Fibroblast of pulmonary artery (primary cell): ENCODE measurements around the gene SPTBN1.
"Not testable (repeated sequence)": the region's sequence is repeated elsewhere in the genome, so short reads cannot be mapped to it uniquely, and the experiment has no call there.

Experiments used
- DNase-seq: peaks from one replicate; pipeline ENCODE4 v3.0.0-alpha.2; 2010; ENCODE audit warnings: low read depth
- H3K4me3 ChIP-seq: replicated peaks from 2 replicates; pipeline ENCODE4 v1.5.1; 2011; ENCODE audit warnings: low read depth, mild to moderate bottlenecking, control low read depth, low read length, moderate library complexity
- TF ChIP-seq, protein P1 (sequence below): IDR thresholded peaks from 2 replicates; pipeline ENCODE4 v1.5.1; 2011; ENCODE audit warnings: mild to moderate bottlenecking, control low read depth, low read length, inconsistent platforms; ENCODE audit errors: missing control alignments

SPTBN1 gene

DNA sequence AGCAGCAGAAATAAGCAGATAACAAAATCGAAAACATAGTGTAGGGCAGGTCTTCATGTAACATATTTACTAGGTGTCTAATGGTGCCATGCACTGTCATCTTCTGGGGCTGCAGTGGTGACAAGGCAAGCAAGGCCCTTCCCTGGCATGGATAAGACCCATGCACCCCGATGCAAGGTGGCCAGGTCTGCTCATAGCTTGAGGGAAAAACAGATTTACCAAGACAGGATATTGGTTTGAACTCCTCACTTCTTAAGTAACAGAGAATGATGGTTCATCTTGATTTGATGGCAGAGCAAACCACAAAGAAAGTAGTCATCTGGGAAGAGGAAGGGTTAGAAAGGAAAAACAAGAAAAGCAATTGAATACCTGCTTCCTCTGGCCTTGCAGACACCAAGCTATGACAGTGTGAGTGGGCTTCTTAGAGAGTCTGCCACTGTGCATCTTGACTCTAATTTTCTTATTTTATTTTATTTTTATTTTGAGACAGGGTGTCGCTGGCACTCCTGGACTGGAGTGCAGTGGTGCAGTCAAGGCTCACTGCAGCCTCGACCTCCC, 231.5 kb downstream of the SPTBN1 start:
- no peak overlapping the region for H3K4me3 ChIP-seq
- TF ChIP-seq, protein P1, sequence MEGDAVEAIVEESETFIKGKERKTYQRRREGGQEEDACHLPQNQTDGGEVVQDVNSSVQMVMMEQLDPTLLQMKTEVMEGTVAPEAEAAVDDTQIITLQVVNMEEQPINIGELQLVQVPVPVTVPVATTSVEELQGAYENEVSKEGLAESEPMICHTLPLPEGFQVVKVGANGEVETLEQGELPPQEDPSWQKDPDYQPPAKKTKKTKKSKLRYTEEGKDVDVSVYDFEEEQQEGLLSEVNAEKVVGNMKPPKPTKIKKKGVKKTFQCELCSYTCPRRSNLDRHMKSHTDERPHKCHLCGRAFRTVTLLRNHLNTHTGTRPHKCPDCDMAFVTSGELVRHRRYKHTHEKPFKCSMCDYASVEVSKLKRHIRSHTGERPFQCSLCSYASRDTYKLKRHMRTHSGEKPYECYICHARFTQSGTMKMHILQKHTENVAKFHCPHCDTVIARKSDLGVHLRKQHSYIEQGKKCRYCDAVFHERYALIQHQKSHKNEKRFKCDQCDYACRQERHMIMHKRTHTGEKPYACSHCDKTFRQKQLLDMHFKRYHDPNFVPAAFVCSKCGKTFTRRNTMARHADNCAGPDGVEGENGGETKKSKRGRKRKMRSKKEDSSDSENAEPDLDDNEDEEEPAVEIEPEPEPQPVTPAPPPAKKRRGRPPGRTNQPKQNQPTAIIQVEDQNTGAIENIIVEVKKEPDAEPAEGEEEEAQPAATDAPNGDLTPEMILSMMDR = no peak
- no peak for DNase-seq

DNA sequence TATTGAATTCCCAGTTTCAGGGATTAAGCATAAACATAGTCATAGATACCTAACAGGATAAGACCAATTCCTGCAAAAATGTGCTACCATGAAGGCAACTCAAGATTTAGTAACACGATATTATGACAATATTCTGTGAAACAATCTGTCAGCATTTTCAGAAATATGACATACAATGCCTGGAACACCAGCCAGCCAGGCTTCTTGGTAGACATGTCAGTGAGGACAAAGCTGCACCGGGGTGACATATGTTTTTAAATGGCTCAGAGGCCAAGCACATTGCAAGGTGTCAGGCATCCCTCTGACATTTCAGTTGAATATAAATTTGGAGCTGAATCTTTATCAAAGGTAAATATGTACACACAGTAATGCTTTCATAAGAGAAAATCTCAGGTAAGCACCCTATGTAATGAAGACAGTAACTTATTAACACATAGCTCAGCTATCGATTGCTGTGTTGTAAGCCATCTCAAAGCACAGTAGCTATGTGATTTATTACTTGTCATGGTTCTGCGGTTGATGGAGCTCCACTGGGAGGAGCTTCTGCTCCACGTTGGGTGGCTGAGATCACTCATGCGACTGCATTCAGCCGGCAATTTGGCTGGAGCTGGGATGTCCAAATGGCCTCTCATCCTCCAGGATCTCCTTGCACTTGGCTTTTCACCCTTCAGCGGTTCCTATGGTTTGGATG, 235.5 kb downstream of the SPTBN1 start:
- DNase-seq = no peak
- TF ChIP-seq, protein P1 = no peak
- no peak overlapping the region for H3K4me3 ChIP-seq

DNA sequence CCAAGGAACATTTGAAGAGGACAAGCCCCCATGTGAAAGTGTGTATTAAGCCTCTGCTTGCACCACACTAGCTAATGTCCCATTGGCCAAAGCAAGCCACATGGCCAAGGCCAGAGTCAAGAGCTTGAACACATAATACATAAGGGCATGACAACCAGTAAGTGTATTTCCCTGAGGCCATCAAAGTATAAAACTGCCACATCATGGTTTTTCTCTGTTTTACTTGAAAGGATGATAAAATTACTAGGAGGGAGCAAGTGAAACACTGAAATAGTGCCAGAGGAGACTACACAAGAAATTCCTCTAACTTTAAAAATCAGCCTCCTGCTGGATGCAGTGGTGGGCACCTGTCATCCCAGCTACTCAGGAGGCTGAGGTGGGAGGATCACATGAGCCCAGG, 236.4 kb downstream of the SPTBN1 start:
- TF ChIP-seq, protein P1 = no peak
- no peak overlapping the region for H3K4me3 ChIP-seq
- no peak for DNase-seq

DNA sequence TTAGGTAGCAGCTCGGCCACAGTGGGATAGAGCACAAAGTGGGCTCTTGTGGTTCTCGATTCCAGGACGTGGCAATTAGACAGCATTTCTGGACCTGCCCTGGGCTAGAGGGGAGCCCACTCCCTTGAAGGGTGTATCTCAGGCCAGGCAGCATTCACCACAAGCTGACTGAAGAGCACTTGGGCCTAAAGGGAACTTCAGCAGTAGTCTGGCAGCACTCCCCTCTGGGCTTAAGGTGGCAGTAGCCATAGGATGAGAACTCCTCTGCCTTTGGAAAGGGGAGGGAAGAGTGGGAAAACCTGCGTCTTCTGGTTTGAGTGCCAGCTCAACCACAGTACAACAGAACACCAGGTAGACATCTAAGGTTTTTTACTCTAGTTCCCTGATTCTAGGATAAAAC, 239.3 kb downstream of the SPTBN1 start:
- TF ChIP-seq, protein P1 = no peak
- no peak for DNase-seq
- no peak overlapping the region for H3K4me3 ChIP-seq

DNA sequence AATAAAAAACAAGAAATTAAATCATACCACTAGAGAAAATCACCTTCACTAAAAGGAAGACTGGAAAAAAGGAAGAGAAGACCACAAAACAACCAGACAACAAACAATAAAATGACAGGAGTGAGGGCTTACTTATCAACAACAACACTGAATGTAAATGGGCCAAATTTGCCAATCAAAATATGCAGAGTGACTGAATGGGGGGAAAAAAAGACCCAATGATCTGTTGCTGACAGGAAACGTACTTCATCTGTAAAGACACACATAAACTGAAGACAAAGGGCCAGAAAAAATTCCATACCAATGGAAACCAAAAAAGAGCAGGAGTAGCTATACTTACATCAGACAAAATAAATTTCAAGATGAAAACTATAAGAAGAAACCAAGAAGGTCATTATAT, 241.8 kb downstream of the SPTBN1 start:
- no peak overlapping the region for H3K4me3 ChIP-seq
- DNase-seq = no peak
- TF ChIP-seq, protein P1 = no peak

DNA sequence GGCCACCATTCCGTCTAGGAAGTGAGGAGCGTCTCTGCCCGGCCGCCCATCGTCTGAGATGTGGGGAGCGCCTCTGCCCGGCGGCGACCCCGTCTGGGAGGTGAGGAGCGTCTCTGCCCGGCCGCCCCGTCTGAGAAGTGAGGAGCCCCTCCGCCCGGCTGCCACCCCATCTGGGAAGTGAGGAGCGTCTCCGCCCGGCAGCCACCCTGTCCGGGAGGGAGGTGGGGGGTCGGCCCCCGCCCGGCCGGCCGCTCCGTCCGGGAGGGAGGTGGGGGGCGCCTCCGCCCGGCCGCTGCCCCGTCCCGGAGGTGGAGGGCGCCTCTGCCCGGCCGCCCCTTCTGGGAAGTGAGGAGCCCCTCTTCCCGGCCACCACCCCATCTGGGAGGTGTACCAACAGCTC, 242.8 kb downstream of the SPTBN1 start:
- not testable (repeated sequence) for H3K4me3 ChIP-seq, DNase-seq

DNA sequence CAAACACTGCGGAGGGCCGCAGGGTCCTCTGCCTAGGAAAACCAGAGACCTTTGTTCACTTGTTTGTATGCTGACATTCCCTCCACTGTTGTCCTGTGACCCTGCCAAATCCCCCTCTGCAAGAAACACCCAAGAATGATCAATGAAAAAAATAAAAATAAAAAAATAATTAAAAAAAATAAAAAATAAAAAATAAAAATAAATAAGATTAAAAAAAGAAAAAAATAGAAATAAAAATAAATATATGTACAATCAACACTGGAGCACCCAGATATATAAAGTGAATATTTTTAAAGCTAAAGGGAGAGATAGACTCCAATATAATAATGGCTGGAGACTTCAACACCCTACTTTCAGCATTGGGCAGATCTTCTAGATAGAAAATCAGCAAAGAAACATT, 243.5 kb downstream of the SPTBN1 start:
- DNase-seq = no peak
- H3K4me3 ChIP-seq = no peak overlapping the region
- TF ChIP-seq, protein P1 = no peak
